ENCODE results near the gene KCTD1. TPM values are rescaled to one million over a fixed set of nuclear protein-coding genes. Genes with fewer than 3 reads are reported as not detected.

KCTD1 gene
- total RNA-seq, 2 experiments from 2014 or later = 3.2 to 4.2 TPM

DNA sequence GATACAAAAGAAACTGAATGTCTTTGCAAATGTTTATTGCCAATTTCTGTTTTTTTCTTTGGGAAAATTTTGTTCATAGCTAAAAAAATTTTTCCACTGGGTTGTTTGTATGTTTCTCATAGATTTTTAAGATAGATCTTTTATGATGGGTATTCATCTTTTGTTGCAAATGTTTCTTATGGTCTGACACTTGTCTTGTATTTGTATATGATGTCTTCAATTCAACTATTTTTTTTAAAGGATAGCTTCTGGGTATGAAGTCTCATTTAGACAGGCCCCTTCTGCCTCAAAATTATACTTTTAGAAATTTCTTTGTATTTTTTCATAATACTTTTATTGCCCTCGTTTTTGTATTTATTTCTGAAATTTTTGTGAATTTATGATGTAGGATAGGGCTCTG lies 73.8 kb downstream of the KCTD1 start:
- DNase-seq (no peak), ATAC-seq (no peak)
- H3K9me3 Mint-ChIP-seq (ENCODE audit: low read depth) = no peaks in the 10 kb centered on the region
- ChIA-PET CTCF (interaction anchor here (0.5 to 0.7 kb wide), 2 partner anchors 11 to 90 kb away, joined by 3 read pairs; no protein-coding TSS in a partner anchor), POLR2A (no interaction called here)
- H3K27me3 Mint-ChIP-seq = no peaks in the 10 kb centered on the region
- H3K4me3 Mint-ChIP-seq = no peak overlapping the region
- no peaks in the 10 kb centered on the region for H3K36me3 Mint-ChIP-seq (ENCODE audit: low read depth)
- H3K4me1 Mint-ChIP-seq = no peaks in the 10 kb centered on the region
- no peak overlapping the region for H3K27ac Mint-ChIP-seq
- intact Hi-C loops (cut with DNase I, micrococcal nuclease) = no loop called here

DNA sequence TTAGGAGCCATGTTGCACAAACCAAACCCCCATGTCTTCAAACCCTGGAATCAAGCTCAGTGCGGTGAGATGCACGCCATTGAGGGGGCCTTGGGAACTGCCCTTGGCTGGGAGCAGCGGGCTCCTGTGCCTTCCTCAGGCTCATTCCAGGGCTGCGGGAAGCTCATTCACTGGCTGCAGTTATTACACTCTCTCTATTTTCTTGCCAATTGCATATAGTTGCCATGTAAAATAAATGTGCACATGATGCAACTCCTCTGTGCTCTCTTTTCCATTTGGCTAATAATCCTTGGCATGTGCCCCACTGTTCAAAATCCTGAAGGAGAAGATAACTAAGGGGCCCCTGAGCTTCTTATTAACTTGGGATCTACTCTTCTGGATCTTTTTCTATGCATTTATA lies 74.7 kb downstream of the KCTD1 start:
- intact Hi-C loops (cut with DNase I, micrococcal nuclease) = no loop called here
- Mint-ChIP-seq H3K27ac (no peak overlapping the region), H3K36me3 (ENCODE audit: low read depth) (no peaks in the 10 kb centered on the region), H3K4me3 (no peak overlapping the region), H3K4me1 (no peaks in the 10 kb centered on the region), H3K9me3 (ENCODE audit: low read depth) (no peaks in the 10 kb centered on the region), H3K27me3 (no peaks in the 10 kb centered on the region)
- CTCF ChIA-PET = no interaction called here
- no peak for ATAC-seq
- DNase-seq = no peak
- POLR2A ChIA-PET = no interaction called here

DNA sequence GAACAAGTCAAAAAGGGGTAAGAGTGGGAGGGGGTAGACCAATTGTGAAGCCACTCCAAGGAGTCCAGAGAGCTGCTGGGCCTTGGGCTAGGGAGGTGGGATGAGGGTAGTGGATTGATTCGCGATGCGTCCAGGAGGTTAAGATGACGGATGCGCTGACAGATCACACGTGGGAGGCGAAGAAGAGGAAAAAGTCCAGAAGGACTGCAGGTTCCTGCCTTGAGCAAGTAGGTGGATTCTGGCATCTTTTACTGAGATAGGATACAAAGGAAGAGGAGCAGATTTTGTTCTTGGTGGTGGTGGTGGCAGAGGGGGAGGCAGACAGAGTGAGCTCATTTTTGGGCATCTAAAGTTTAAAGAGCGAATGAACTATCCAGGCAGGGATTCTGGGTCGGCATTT lies 76.5 kb downstream of the KCTD1 start:
- Mint-ChIP-seq H3K4me1 (no peaks in the 10 kb centered on the region), H3K27ac (no peak overlapping the region), H3K27me3 (no peaks in the 10 kb centered on the region), H3K36me3 (ENCODE audit: low read depth) (no peaks in the 10 kb centered on the region), H3K4me3 (no peak overlapping the region), H3K9me3 (ENCODE audit: low read depth) (no peaks in the 10 kb centered on the region)
- intact Hi-C loops (cut with DNase I, micrococcal nuclease) = no loop called here
- DNase-seq (no peak), ATAC-seq (no peak)
- CTCF ChIA-PET = interaction anchor here (0.5 to 0.7 kb wide), 2 partner anchors 19 to 88 kb away, joined by 3 read pairs; no protein-coding TSS in a partner anchor
- POLR2A ChIA-PET = interaction anchor here (0.6 kb wide), 1 partner anchor 19 kb away, joined by 3 read pairs; no protein-coding TSS in a partner anchor

DNA sequence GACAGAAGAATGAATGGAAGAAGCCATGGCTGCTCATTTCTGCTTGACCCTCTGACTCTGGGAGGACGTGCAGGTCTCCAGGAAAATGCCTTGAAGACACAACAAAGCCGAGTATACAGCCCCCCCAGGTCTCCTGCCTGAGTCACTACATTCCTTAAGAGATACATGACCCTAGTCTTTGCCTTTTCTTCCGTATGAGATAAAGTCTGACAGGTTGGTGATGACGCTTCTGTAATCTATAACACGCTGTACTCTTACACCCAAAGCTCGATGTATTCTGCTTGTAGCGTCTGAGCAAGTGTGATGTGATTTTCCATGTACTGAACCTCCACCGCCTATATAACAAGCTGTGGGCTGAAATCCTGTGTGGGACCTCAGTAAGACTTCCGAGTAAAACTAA lies 77.3 kb downstream of the KCTD1 start:
- DNase-seq (no peak), ATAC-seq (no peak)
- Mint-ChIP-seq H3K36me3 (ENCODE audit: low read depth) (no peaks in the 10 kb centered on the region), H3K27me3 (no peaks in the 10 kb centered on the region), H3K9me3 (ENCODE audit: low read depth) (no peaks in the 10 kb centered on the region), H3K4me3 (no peak overlapping the region), H3K4me1 (no peaks in the 10 kb centered on the region), H3K27ac (no peak overlapping the region)
- ChIA-PET POLR2A (interaction anchor here (0.6 kb wide), 1 partner anchor 18 kb away, joined by 3 read pairs; no protein-coding TSS in a partner anchor), CTCF (interaction anchor here (0.5 kb wide), 1 partner anchor 88 kb away, joined by 3 read pairs; no protein-coding TSS in a partner anchor)
- intact Hi-C loops (cut with DNase I, micrococcal nuclease) = no loop called here

DNA sequence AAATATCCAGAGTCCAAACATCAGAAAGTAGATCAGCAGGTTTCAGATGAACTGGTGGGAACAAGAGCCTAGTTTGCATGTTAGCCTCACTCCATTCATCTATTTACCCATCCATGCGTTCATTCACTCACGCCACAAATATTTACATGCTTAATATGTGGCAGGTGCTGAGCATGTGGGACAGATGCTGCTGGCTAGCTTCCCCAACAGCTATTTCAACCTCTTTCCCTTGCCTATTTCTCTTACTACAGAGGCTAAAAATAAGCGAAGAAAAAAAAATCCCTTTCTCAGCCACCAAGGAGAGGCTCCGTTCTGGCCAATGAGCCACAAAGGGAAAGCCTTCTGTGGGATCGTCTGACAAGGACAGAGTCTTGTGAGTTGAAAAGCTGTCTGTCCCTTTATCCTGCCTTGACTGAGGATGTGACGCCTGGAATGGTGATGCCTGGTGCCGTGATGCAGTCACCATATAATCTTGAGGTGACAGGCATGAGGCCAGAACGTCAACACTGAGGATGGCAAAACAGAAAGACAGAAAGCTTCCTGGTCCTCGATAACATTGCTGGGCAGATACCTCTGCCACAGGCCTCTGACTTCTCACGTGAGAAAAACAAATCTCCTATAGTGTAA lies 78.2 kb downstream of the KCTD1 start:
- no peaks in the 10 kb centered on the region for H3K27me3 Mint-ChIP-seq
- ChIA-PET CTCF (no interaction called here), POLR2A (interaction anchor here (0.6 kb wide), 1 partner anchor 1434 kb away, joined by 3 read pairs; no protein-coding TSS in a partner anchor)
- DNase-seq (no peak), ATAC-seq (no peak)
- H3K36me3 Mint-ChIP-seq (ENCODE audit: low read depth) = no peaks in the 10 kb centered on the region
- H3K9me3 Mint-ChIP-seq (ENCODE audit: low read depth) = no peaks in the 10 kb centered on the region
- no peak overlapping the region for H3K4me3 Mint-ChIP-seq
- intact Hi-C loops (cut with DNase I, micrococcal nuclease) = no loop called here
- no peaks in the 10 kb centered on the region for H3K4me1 Mint-ChIP-seq
- H3K27ac Mint-ChIP-seq = no peak overlapping the region

DNA sequence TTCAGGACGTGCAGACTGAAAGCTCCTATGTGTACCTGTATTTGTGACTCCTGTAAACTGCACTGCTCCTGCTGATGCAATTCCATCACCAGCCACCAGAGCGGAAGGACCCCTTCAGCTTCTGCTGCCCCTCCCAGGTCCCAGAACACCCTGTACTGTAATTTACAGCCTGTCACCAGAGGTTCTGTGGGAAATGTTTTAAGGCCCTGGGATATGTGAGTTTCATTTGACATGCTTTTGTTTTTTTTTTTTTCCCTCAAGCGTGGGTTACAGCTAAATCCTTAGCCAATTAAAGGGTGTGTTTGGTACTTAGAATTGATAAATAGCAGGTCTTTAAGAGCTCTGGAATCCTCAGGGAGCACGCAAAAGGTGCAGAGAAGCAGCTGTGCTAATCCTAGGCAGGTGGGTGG lies 79.4 kb downstream of the KCTD1 start:
- ATAC-seq (peak; percentile 44), DNase-seq (peak; percentile 19)
- POLR2A ChIA-PET = no interaction called here
- intact Hi-C loops (cut with DNase I, micrococcal nuclease) = no loop called here
- Mint-ChIP-seq H3K4me1 (no peaks in the 10 kb centered on the region), H3K27ac (no peak overlapping the region), H3K9me3 (ENCODE audit: low read depth) (no peaks in the 10 kb centered on the region), H3K4me3 (no peak overlapping the region), H3K36me3 (ENCODE audit: low read depth) (no peaks in the 10 kb centered on the region), H3K27me3 (no peaks in the 10 kb centered on the region)
- CTCF ChIA-PET = interaction anchor here (0.6 kb wide), 1 partner anchor 445 kb away, joined by 3 read pairs; no protein-coding TSS in a partner anchor

DNA sequence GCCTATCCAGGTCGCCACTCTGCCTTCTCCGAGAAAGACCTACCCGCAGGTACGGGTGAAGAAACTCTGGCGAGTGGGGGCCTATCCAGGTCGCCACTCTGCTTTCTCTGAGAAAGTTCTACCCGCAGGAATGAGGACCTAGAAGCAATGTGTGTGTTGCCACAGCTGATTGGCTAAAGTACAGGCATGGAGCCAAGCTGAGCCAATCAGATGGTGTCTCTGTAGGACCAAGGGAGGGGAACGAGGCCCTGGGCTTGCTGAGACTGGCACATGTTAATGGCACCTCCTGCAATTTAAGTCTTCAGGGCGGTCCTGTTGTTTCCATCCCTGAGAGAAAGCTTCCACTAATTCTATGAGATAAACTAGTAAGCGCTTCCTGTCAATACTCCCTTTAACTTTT lies 82.3 kb downstream of the KCTD1 start:
- POLR2A ChIA-PET = no interaction called here
- no peaks in the 10 kb centered on the region for H3K4me1 Mint-ChIP-seq
- ATAC-seq = no peak
- DNase-seq = no peak
- intact Hi-C loops (cut with DNase I, micrococcal nuclease) = no loop called here
- H3K27me3 Mint-ChIP-seq = no peaks in the 10 kb centered on the region
- H3K4me3 Mint-ChIP-seq = no peak overlapping the region
- CTCF ChIA-PET = interaction anchor here (0.6 to 0.8 kb wide), 2 partner anchors 87 to 1909 kb away, joined by 3 read pairs; no protein-coding TSS in a partner anchor
- no peaks in the 10 kb centered on the region for H3K9me3 Mint-ChIP-seq (ENCODE audit: low read depth)
- no peaks in the 10 kb centered on the region for H3K36me3 Mint-ChIP-seq (ENCODE audit: low read depth)
- no peak overlapping the region for H3K27ac Mint-ChIP-seq

DNA sequence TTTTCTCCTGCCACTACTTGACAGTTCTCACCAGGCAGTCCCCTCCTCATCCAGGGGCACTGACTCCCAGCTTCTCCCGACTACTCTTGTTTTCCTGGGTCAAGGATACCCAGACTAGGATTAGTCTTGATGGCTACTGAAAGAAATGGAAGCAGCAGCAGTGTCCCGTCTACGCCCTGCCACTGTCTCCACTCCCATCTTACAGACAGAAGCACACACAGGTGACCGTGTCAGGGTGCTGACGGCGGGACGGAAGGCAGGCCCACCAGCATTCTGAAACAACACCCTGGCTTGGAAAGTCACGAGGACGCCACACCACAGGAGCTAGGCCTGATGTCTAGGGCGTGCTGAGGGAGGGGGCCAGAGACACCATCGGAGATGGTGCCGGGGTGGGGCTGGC lies 82.9 kb downstream of the KCTD1 start:
- CTCF ChIA-PET = no interaction called here
- intact Hi-C loops (cut with DNase I, micrococcal nuclease) = no loop called here
- H3K27ac Mint-ChIP-seq = no peak overlapping the region
- H3K36me3 Mint-ChIP-seq (ENCODE audit: low read depth) = no peaks in the 10 kb centered on the region
- H3K4me1 Mint-ChIP-seq = no peaks in the 10 kb centered on the region
- no peak for ATAC-seq
- no peaks in the 10 kb centered on the region for H3K9me3 Mint-ChIP-seq (ENCODE audit: low read depth)
- H3K4me3 Mint-ChIP-seq = no peak overlapping the region
- H3K27me3 Mint-ChIP-seq = no peaks in the 10 kb centered on the region
- DNase-seq = no peak
- POLR2A ChIA-PET = no interaction called here

DNA sequence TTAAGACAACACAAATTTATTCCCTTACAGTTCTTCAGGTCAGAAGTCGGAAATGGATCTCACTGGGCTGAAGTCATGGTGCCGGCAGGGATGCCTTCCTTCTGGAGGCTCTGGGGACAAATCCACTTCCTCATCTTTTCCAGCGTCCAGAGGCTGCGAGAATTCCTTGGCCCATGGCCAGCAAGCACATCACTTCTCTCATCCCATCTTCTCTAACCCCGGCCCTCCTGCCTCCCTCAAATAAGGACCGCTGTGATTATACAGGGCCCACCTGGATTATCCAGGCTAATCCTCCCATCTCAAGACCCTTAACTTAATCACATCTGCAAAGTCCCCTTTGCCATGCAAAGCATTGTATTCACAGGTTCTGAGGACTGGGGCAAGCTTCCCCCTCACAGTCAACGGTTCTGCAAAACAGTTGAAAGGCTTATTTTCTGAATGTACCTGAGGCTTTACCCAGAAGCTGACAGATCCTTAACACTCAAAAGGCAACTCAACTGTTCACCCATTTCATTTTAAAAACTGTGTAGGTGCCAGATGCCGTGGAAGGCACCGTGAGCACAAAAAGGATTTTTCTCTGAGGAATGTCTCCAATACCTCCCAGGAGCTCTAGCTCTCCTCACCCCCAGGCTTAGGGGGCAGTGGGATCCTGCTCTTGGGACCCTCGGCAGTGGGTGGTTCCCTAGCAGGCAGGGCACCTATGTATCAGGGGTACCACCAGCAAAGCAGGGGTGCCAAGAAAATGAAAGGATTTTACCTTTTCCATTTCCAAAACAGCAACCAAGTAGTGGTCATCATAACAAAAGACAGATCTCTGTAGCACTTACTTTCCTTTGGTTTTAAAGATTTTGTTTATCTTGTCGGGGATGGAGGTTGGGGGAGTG lies 84.0 kb downstream of the KCTD1 start:
- Mint-ChIP-seq H3K4me3 (no peak overlapping the region), H3K36me3 (ENCODE audit: low read depth) (peaks cover 2% of the 10 kb centered on the region), H3K9me3 (ENCODE audit: low read depth) (no peaks in the 10 kb centered on the region), H3K4me1 (no peaks in the 10 kb centered on the region), H3K27me3 (no peaks in the 10 kb centered on the region), H3K27ac (no peak overlapping the region)
- POLR2A ChIA-PET = no interaction called here
- ATAC-seq = no peak
- CTCF ChIA-PET = no interaction called here
- DNase-seq = no peak
- intact Hi-C loops (cut with DNase I, micrococcal nuclease) = no loop called here

DNA sequence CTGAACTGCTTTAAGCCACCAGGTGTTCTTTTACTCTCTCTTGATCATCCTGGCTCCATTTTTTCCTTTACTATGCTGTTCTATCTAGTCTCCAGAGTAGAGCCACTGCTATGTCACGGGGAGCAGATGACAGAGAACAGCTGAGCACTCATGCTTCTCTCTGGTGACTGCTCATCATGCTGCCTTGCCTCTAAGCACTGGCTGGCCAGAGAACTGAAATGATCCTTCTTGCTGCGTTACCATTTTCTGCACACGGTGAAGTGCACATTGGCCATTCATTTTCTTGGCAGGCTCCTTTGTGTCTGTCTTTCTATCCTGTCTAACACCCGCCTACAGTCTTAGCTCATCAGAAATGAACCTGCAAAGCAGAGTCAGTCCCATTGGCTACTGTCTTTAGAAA lies 86.0 kb downstream of the KCTD1 start:
- H3K27ac Mint-ChIP-seq = no peak overlapping the region
- ChIA-PET POLR2A (no interaction called here), CTCF (interaction anchor here (0.5 to 1.1 kb wide), 2 partner anchors 12 to 629 kb away, joined by 3 to 4 read pairs; no protein-coding TSS in a partner anchor)
- H3K27me3 Mint-ChIP-seq = no peaks in the 10 kb centered on the region
- ATAC-seq (no peak), DNase-seq (no peak)
- H3K4me1 Mint-ChIP-seq = peaks cover 8% of the 10 kb centered on the region
- no peaks in the 10 kb centered on the region for H3K9me3 Mint-ChIP-seq (ENCODE audit: low read depth)
- intact Hi-C loops (cut with DNase I, micrococcal nuclease) = no loop called here
- peaks cover 6% of the 10 kb centered on the region for H3K36me3 Mint-ChIP-seq (ENCODE audit: low read depth)
- no peak overlapping the region for H3K4me3 Mint-ChIP-seq

DNA sequence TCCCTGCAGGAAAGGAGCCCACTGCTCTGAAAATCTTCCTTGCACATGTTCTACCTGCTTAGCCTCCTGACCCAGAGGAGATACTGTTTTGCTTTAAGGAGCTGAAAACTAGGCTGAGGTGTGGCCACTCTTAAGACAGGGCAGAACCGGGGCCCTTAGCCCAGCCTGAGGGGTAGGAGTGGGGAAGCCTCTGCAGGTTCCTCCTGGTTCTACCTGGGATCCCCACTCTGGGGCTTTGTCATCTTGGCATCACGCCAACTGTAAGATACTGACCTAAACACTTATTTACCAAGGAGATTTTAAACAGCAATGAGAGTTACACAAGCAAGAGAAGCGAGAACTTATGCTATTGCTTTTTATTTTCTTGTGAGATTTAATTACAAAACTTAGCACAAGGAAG lies 86.9 kb downstream of the KCTD1 start:
- Mint-ChIP-seq H3K36me3 (ENCODE audit: low read depth) (peaks cover 6% of the 10 kb centered on the region), H3K27ac (no peak overlapping the region), H3K9me3 (ENCODE audit: low read depth) (no peaks in the 10 kb centered on the region), H3K27me3 (no peaks in the 10 kb centered on the region), H3K4me3 (no peak overlapping the region), H3K4me1 (peaks cover 8% of the 10 kb centered on the region)
- ATAC-seq (no peak), DNase-seq (no peak)
- ChIA-PET POLR2A (no interaction called here), CTCF (interaction anchor here (0.6 kb wide), 1 partner anchor 140 kb away, joined by 3 read pairs; no protein-coding TSS in a partner anchor)
- intact Hi-C loops (cut with DNase I, micrococcal nuclease) = no loop called here
